ENCODE data around the gene MLEC. TPM values are rescaled to one million over a fixed set of nuclear protein-coding genes. Genes with fewer than 3 reads are reported as not detected.

The MLEC gene, protein sequence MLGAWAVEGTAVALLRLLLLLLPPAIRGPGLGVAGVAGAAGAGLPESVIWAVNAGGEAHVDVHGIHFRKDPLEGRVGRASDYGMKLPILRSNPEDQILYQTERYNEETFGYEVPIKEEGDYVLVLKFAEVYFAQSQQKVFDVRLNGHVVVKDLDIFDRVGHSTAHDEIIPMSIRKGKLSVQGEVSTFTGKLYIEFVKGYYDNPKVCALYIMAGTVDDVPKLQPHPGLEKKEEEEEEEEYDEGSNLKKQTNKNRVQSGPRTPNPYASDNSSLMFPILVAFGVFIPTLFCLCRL
- 10 to 100 TPM; 67.4 to 92.0 TPM for total RNA-seq
- polyA plus RNA-seq = 10 to 100 TPM; 19.7 to 27.7 TPM
- long read RNA-seq, donor 1, full-length matches to known transcripts = 4 of 46 reads
- long read RNA-seq, donor 1, partial matches to known transcripts = 0 of 46 reads
- long read RNA-seq, donor 1, other reads (novel, unspliced or antisense) = 42 of 46 reads
- long read RNA-seq, donor 2, full-length matches to known transcripts = 25 of 53 reads
- long read RNA-seq, donor 2, partial matches to known transcripts = 0 of 53 reads
- long read RNA-seq, donor 2, other reads (novel, unspliced or antisense) = 28 of 53 reads

DNA sequence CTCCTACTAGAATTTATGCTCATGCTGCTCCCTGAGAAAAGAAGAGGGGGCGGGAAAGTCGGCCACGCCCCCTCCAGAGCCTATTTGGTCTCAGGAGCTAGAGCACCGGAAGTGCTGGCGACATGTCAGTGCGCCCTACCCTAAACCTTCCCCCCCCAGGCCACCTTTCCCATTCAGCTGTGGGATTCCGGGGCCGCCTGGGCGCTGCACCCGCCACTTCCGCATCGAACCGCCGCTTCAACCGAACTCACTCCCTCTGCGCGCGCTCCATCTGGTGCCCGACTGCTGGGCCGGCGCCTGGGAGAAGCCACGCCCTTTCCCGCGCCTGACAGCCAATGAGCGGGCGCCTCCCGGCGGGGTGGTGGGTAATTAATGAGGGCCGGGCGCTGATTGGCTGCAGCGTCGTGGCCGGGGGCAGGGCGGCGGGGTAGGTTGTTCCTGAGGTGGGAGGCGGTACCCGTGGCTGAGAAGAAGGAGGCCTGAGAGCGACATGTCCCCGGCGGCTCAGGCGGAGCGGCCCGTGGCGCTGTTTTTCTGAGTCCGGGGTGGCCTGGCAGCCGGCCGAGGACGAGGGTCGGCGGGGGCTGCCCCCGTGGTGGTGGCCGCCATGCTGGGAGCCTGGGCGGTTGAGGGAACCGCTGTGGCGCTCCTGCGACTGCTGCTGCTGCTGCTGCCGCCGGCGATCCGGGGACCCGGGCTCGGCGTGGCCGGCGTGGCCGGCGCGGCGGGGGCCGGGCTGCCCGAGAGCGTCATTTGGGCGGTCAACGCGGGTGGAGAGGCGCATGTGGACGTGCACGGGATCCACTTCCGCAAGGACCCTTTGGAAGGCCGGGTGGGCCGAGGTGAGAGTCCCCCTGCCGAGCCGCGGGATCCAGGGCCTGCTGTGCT lies at the start of gene MLEC:
TSS of gene MLEC (plus strand) at position 460 of the 888 bp plus-strand sequence. CDS start at position 608, 148 bp downstream.
- Histone ChIP-seq H3K27ac (ENCODE audit: low read depth in 1 of 2, low read length in 2 of 2) (peak within 1 kb of the TSS; percentile 18 to 92), H3K4me3 (ENCODE audit: low read length in 2 of 2) (peak within 1 kb of the TSS; percentile 79 to 90), H3K9me3 (ENCODE audit: control insufficient read depth, low read length) (no peaks in the 10 kb centered on the region), H3K4me1 (ENCODE audit: control insufficient read depth in 1 of 2, insufficient read depth in 2 of 2, low read length in 2 of 2) (peaks cover 6% of the 10 kb centered on the region in 2 donors), H3K36me3 (ENCODE audit: control insufficient read depth in 1 of 2, insufficient read depth in 2 of 2, low read length in 1 of 2) (no peaks in the 10 kb centered on the region), H3K27me3 (ENCODE audit: control insufficient read depth in 1 of 2, insufficient read depth in 2 of 2, low read length in 1 of 2) (no peaks in the 10 kb centered on the region)
- intact Hi-C loops (cut with DNase I) = loop anchor here in 1 of 2 donors (2.0 kb wide), 1 partner anchor 32 kb away; no protein-coding TSS in a partner anchor
- DNase-seq (peak; percentile 99), ATAC-seq (ENCODE audit: low FRiP score) (peak; percentile 97)
- WGBS, 2 donors = 0 to 1% methylated on average over 68 to 84 of the region's 84 CpGs

- H3K4me1 ChIP-seq (ENCODE audit: control insufficient read depth in 1 of 2, insufficient read depth in 2 of 2, low read length in 2 of 2) = no peaks in the 10 kb centered on the region
- ATAC-seq (ENCODE audit: low FRiP score) (no peak), DNase-seq (peak in 1 of 2 donors; percentile 64)
- 7 to 9% methylated on average over 46 to 56 of the region's 56 CpGs for WGBS, 2 donors
- peak within 1 kb of the TSS; percentile 11 to 52 for H3K4me3 ChIP-seq (ENCODE audit: low read length in 2 of 2)
- no peak within 1 kb of the TSS for H3K27ac ChIP-seq (ENCODE audit: low read depth in 1 of 2, low read length in 2 of 2)
- intact Hi-C loops (cut with DNase I) = no loop called here
- no peaks in the 10 kb centered on the region for H3K9me3 ChIP-seq (ENCODE audit: control insufficient read depth, low read length)
- no peaks in the 10 kb centered on the region for H3K27me3 ChIP-seq (ENCODE audit: control insufficient read depth in 1 of 2, insufficient read depth in 2 of 2, low read length in 1 of 2)
- no peaks in the 10 kb centered on the region for H3K36me3 ChIP-seq (ENCODE audit: control insufficient read depth in 1 of 2, insufficient read depth in 2 of 2, low read length in 1 of 2)
Measured at GRCh38 chr12:120639771-120640721, 46.9 kb upstream of the MLEC start, which contains the start of gene CABP1. CABP1 (plus strand) TSS chr12:120640626; CDS start chr12:120640686, 60 bp downstream.

- peak; percentile 70 to 86 for DNase-seq
- Histone ChIP-seq H3K27ac (ENCODE audit: low read depth in 1 of 2, low read length in 2 of 2) (no peak overlapping the region), H3K4me3 (ENCODE audit: low read length in 2 of 2) (peak overlapping the region; percentile 11 to 52), H3K4me1 (ENCODE audit: control insufficient read depth in 1 of 2, insufficient read depth in 2 of 2, low read length in 2 of 2) (no peaks in the 10 kb centered on the region), H3K9me3 (ENCODE audit: control insufficient read depth, low read length) (no peaks in the 10 kb centered on the region), H3K36me3 (ENCODE audit: control insufficient read depth in 1 of 2, insufficient read depth in 2 of 2, low read length in 1 of 2) (no peaks in the 10 kb centered on the region), H3K27me3 (ENCODE audit: control insufficient read depth in 1 of 2, insufficient read depth in 2 of 2, low read length in 1 of 2) (no peaks in the 10 kb centered on the region)
- ATAC-seq (ENCODE audit: low FRiP score) = peak; percentile 85
- WGBS, 2 donors = 1% methylated on average over 82 to 115 of the region's 115 CpGs
- intact Hi-C loops (cut with DNase I) = no loop called here
Measured at GRCh38 chr12:120640861-120641833, 45.8 kb upstream of the MLEC start.

GRCh38 chr12:120642121-120642520 lies 44.8 kb upstream of the MLEC start:
- H3K9me3 ChIP-seq (ENCODE audit: control insufficient read depth, low read length) = no peaks in the 10 kb centered on the region
- 67 to 72% methylated on average over 9 of the region's 9 CpGs for WGBS, 2 donors
- ATAC-seq (ENCODE audit: low FRiP score) (no peak), DNase-seq (no peak)
- H3K4me1 ChIP-seq (ENCODE audit: control insufficient read depth in 1 of 2, insufficient read depth in 2 of 2, low read length in 2 of 2) = no peaks in the 10 kb centered on the region
- no peaks in the 10 kb centered on the region for H3K27me3 ChIP-seq (ENCODE audit: control insufficient read depth in 1 of 2, insufficient read depth in 2 of 2, low read length in 1 of 2)
- no peak overlapping the region for H3K4me3 ChIP-seq (ENCODE audit: low read length in 2 of 2)
- intact Hi-C loops (cut with DNase I) = no loop called here
- no peak overlapping the region for H3K27ac ChIP-seq (ENCODE audit: low read depth in 1 of 2, low read length in 2 of 2)
- no peaks in the 10 kb centered on the region for H3K36me3 ChIP-seq (ENCODE audit: control insufficient read depth in 1 of 2, insufficient read depth in 2 of 2, low read length in 1 of 2)

DNA sequence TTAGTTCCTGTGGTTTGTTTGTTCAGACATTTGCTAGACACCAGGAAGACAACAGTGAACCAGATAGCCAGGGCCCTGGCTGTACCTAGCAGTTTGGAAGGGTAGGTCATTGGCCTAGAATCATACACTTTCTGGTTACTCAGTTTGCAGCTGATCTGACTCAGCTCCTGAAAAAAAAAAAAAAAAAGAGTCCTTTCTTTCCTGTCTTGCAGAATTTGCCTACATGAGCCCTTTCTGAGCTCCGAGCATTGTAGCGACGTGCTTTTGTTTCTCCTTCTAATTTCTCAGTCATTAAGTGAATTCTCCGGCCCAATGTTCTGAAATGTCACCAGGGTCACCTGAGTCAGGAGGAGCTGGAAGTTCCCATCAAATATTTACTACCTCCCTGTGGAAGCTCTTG lies 44.1 kb upstream of the MLEC start:
- Histone ChIP-seq H3K36me3 (ENCODE audit: control insufficient read depth in 1 of 2, insufficient read depth in 2 of 2, low read length in 1 of 2) (no peaks in the 10 kb centered on the region), H3K4me3 (ENCODE audit: low read length in 2 of 2) (no peak overlapping the region), H3K9me3 (ENCODE audit: control insufficient read depth, low read length) (no peaks in the 10 kb centered on the region), H3K27ac (ENCODE audit: low read depth in 1 of 2, low read length in 2 of 2) (no peak overlapping the region), H3K4me1 (ENCODE audit: control insufficient read depth in 1 of 2, insufficient read depth in 2 of 2, low read length in 2 of 2) (no peaks in the 10 kb centered on the region), H3K27me3 (ENCODE audit: control insufficient read depth in 1 of 2, insufficient read depth in 2 of 2, low read length in 1 of 2) (no peaks in the 10 kb centered on the region)
- no peak for ATAC-seq (ENCODE audit: low FRiP score)
- DNase-seq = no peak
- 75 to 84% methylated on average over 4 of the region's 4 CpGs for WGBS, 2 donors
- intact Hi-C loops (cut with DNase I) = no loop called here

DNA sequence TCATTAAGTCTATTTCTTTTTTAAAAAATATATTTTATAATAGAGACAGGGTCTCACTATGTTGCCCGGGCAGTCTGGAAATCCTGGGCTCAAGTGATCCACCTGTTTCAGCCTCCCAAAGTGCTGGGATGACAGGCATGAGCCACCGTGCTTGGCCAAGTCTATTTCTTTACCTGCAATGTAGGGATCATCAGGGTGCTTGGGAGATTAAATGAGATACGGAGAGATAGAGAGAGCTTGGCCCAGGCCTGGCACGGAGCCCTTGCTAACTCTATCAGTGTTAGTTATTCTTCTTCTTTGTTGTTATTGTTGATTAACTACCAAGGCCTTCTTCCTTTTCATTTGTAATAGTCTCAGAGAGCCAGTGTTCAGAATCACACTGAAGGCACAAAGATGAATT lies 43.4 kb upstream of the MLEC start:
- WGBS, 2 donors = 81 to 85% methylated on average over 4 of the region's 4 CpGs
- Histone ChIP-seq H3K27me3 (ENCODE audit: control insufficient read depth in 1 of 2, insufficient read depth in 2 of 2, low read length in 1 of 2) (no peaks in the 10 kb centered on the region), H3K9me3 (ENCODE audit: control insufficient read depth, low read length) (no peaks in the 10 kb centered on the region), H3K4me3 (ENCODE audit: low read length in 2 of 2) (no peak overlapping the region), H3K27ac (ENCODE audit: low read depth in 1 of 2, low read length in 2 of 2) (no peak overlapping the region), H3K36me3 (ENCODE audit: control insufficient read depth in 1 of 2, insufficient read depth in 2 of 2, low read length in 1 of 2) (no peaks in the 10 kb centered on the region), H3K4me1 (ENCODE audit: control insufficient read depth in 1 of 2, insufficient read depth in 2 of 2, low read length in 2 of 2) (no peaks in the 10 kb centered on the region)
- no peak for DNase-seq
- no peak for ATAC-seq (ENCODE audit: low FRiP score)
- intact Hi-C loops (cut with DNase I) = no loop called here

DNA sequence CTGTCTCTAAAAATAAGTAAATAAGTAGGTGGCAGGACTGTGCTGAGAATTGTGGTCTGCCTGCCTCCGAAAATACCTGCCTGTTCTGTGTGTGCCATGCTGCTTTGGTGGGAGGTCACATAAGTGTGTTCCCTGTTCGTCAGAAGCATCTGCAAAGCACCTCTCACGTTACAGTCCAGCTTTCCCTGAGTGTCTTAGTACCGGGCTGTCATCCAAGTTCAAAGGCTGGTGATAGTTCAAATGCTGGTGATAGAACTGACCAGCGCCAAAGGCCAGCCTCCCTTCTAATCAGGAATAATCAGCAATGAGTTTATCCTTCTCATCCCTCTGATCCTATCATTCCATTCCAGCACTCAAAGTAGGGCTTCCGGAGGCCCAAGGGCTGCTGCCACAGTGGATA lies 40.9 kb upstream of the MLEC start:
- no peak for ATAC-seq (ENCODE audit: low FRiP score)
- Histone ChIP-seq H3K27me3 (ENCODE audit: control insufficient read depth in 1 of 2, insufficient read depth in 2 of 2, low read length in 1 of 2) (no peaks in the 10 kb centered on the region), H3K36me3 (ENCODE audit: control insufficient read depth in 1 of 2, insufficient read depth in 2 of 2, low read length in 1 of 2) (no peaks in the 10 kb centered on the region), H3K4me3 (ENCODE audit: low read length in 2 of 2) (no peak overlapping the region), H3K9me3 (ENCODE audit: control insufficient read depth, low read length) (no peaks in the 10 kb centered on the region), H3K27ac (ENCODE audit: low read depth in 1 of 2, low read length in 2 of 2) (no peak overlapping the region), H3K4me1 (ENCODE audit: control insufficient read depth in 1 of 2, insufficient read depth in 2 of 2, low read length in 2 of 2) (no peaks in the 10 kb centered on the region)
- no peak for DNase-seq
- intact Hi-C loops (cut with DNase I) = loop anchor here (5.0 kb wide), 4 partner anchors 64 to 326 kb away; partner anchors contain the start of genes POP5 (in 2 of the 2) and UNC119B (in 1 of the 2)
- WGBS, 2 donors = 60 to 62% methylated on average over 6 of the region's 6 CpGs
